ENCODE measurements around the gene INPP4B.

Gene INPP4B

GRCh38 chr4:142367418-142368180 lies 478.5 kb downstream of the INPP4B start:
- no peak for DNase-seq

- DNase-seq: no peak
These were observed 479.3 kb downstream of the INPP4B start for GRCh38 chr4:142366769-142367181.

GRCh38 chr4:142365391-142365790 lies 480.7 kb downstream of the INPP4B start:
- DNase-seq: no peak

GRCh38 chr4:142363686-142364085 lies 482.4 kb downstream of the INPP4B start:
- no peak for DNase-seq

- no peak for DNase-seq
These were observed 484.1 kb downstream of the INPP4B start for GRCh38 chr4:142361981-142362380.

GRCh38 chr4:142360657-142361056 lies 485.4 kb downstream of the INPP4B start:
- DNase-seq: no peak

- DNase-seq: no peak
These were observed 487.4 kb downstream of the INPP4B start for GRCh38 chr4:142358656-142359055.

- DNase-seq: no peak
These were observed 489.3 kb downstream of the INPP4B start for GRCh38 chr4:142356801-142357200.

- DNase-seq: no peak
These were observed 489.9 kb downstream of the INPP4B start for GRCh38 chr4:142356118-142356759.

- DNase-seq: no peak
These were observed 490.6 kb downstream of the INPP4B start for GRCh38 chr4:142355421-142355930.

- DNase-seq: no peak
These were observed 491.2 kb downstream of the INPP4B start for GRCh38 chr4:142354794-142355420.

- DNase-seq: no peak
These were observed 492.1 kb downstream of the INPP4B start for GRCh38 chr4:142354041-142354440.

GRCh38 chr4:142353149-142353738 lies 492.9 kb downstream of the INPP4B start:
- no peak for DNase-seq

GRCh38 chr4:142352712-142353111 lies 493.4 kb downstream of the INPP4B start:
- no peak for DNase-seq

GRCh38 chr4:142351958-142352357 lies 494.1 kb downstream of the INPP4B start:
- no peak for DNase-seq

- DNase-seq: no peak
These were observed 495.2 kb downstream of the INPP4B start for GRCh38 chr4:142350871-142351270.

- no peak for DNase-seq
These were observed 497.5 kb downstream of the INPP4B start for GRCh38 chr4:142348613-142349021.

GRCh38 chr4:142347241-142347640 lies 498.9 kb downstream of the INPP4B start:
- DNase-seq: no peak

- DNase-seq: no peak
These were observed 500.2 kb downstream of the INPP4B start for GRCh38 chr4:142345924-142346323.

GRCh38 chr4:142341268-142341667 lies 504.8 kb downstream of the INPP4B start:
- DNase-seq: no peak

- no peak for DNase-seq
These were observed 507.0 kb downstream of the INPP4B start for GRCh38 chr4:142339053-142339452.

- DNase-seq: no peak
These were observed 509.7 kb downstream of the INPP4B start for GRCh38 chr4:142336251-142336934.

- no peak for DNase-seq
These were observed 511.2 kb downstream of the INPP4B start for GRCh38 chr4:142334931-142335330.

Data from stimulated activated CD4-positive, alpha-beta T cell treated with anti-CD3 and anti-CD28 coated beads, Interleukin-15, amount 100 ng/mL, for 24 hours (primary cell).